Subcutaneous adipose tissue (tissue), 4 donors: ENCODE results near the gene LTA4H. TPM values are rescaled to one million over a fixed set of nuclear protein-coding genes. Genes with fewer than 3 reads are reported as not detected.

Experiments
- CTCF ChIP-seq: fragments of 450-650 bp; IDR thresholded peaks from one replicate; pipeline ENCODE4 v1.5.1; 2016; ENCODE audit warnings: low read depth, mild to moderate bottlenecking, control low read depth, antibody characterized with exemption, moderate library complexity
- total RNA-seq, 4 donors: library from RNA; depleted of rRNA; stranded (reverse); fragments of >200 nt; gene quantifications; one replicate each; pipeline ENCODE4 v1.1.0, GENCODE V29; 2016

The LTA4H gene
- total RNA-seq, 4 donors from 2014 or later: 43.3 to 156 (median 57.0) TPM

GRCh38 chr12:96006727-96007126 is 28.7 kb downstream of the LTA4H start:
- no peak for TF ChIP-seq CTCF

- no peak for TF ChIP-seq CTCF
These were observed 34.5 kb downstream of the LTA4H start for GRCh38 chr12:96000858-96001257.

- TF ChIP-seq CTCF: no peak
These were observed 35.9 kb downstream of the LTA4H start for GRCh38 chr12:95999484-95999883.

GRCh38 chr12:95998611-95999286 is 36.6 kb downstream of the LTA4H start:
- TF ChIP-seq CTCF: no peak

GRCh38 chr12:95997911-95998510 is 37.4 kb downstream of the LTA4H start:
- no peak for TF ChIP-seq CTCF

GRCh38 chr12:95997276-95997675 is 38.1 kb downstream of the LTA4H start:
- TF ChIP-seq CTCF: no peak

GRCh38 chr12:95996034-95996658 is 39.2 kb downstream of the LTA4H start, which contains the start of gene HAL:
HAL (minus strand) TSS chr12:95996344; CDS start chr12:95995910, 434 bp downstream.
- no peak for TF ChIP-seq CTCF
